GM12878 (cell line): ENCODE measurements around the gene DLG2. TPM values are rescaled to one million over a fixed set of nuclear protein-coding genes. Genes with fewer than 3 reads are reported as not detected.

ENCODE experiments used
- ATAC-seq: fragments of 200-7000 bp; cut with Tn5 transposase; 3 replicates; pipeline ENCODE4 v1.9.1; 2020; ENCODE audit warnings: mild to moderate bottlenecking, moderate library complexity
- BruUV-seq: library from RNA; stranded (reverse); fragments of 400-500 nt; replicated peaks from 2 replicates; lab custom pipeline; 2021; lab: Mats Ljungman, UMichigan
- CTCF ChIA-PET: fragments of 300-600 bp; sonication (Branson Sonifier 250); formaldehyde crosslinking; extraction: SDS; loops from one replicate; lab custom pipeline; 2021; ENCODE audit warnings: inconsistent platforms; lab: Yijun Ruan, JAX
- POLR2A ChIA-PET: fragments of 350-600 bp; formaldehyde crosslinking; extraction: SDS; loops from one replicate; lab custom pipeline; 2021; ENCODE audit warnings: inconsistent platforms; lab: Charles Lee
- RAD21 ChIA-PET: fragments of 300-600 bp; sonication (Branson Sonifier 250); formaldehyde crosslinking; loops from one replicate; lab custom pipeline; 2023; ENCODE audit warnings: antibody characterized with exemption; ENCODE audit not compliant: unreplicated experiment; lab: Charles Lee
- SMC1A ChIA-PET: fragments of 300-600 bp; sonication (Branson Sonifier 250); formaldehyde crosslinking; loops from one replicate; lab custom pipeline; 2023; ENCODE audit not compliant: unreplicated experiment, uncharacterized antibody; lab: Charles Lee
- DNase-seq: peaks from one replicate; pipeline ENCODE4 v3.0.0-alpha.2; 2011; ENCODE audit warnings: low read depth, low spot score
- FAIRE-seq: peaks from 3 replicates; lab custom pipeline; 2011; peaks lifted over from hg19 to GRCh38; lab: Jason Lieb, UNC
- H2AFZ ChIP-seq: 2 replicates; pipeline ENCODE4 v1.6.0; 2011; ENCODE audit warnings: low read depth, low read length, control low read depth; ENCODE audit not compliant: control insufficient read depth
- H3K27ac ChIP-seq: 2 replicates; pipeline ENCODE4 v1.5.1; 2011; ENCODE audit warnings: control low read depth; ENCODE audit not compliant: control insufficient read depth, insufficient read depth
- H3K27me3 ChIP-seq, 2 experiments: replicated peaks in 1 of 2; 2 replicates each; pipeline versions ENCODE4 v1.6.0 to v1.6.1; 2011; ENCODE audit warnings: low read length in 1 of 2; ENCODE audit not compliant: control insufficient read depth in 2 of 2, insufficient read depth in 2 of 2
- H3K36me3 ChIP-seq, 2 experiments: 2 replicates each; pipeline ENCODE4 v1.5.1; 2011; ENCODE audit warnings: low read length in 1 of 2; ENCODE audit not compliant: control insufficient read depth in 2 of 2, insufficient read depth in 2 of 2
- H3K4me1 ChIP-seq: 2 replicates; pipeline ENCODE4 v1.6.1; 2011; ENCODE audit warnings: mild to moderate bottlenecking, low read length, moderate library complexity, mixed read lengths; ENCODE audit not compliant: control insufficient read depth, insufficient read depth
- H3K4me2 ChIP-seq: 2 replicates; pipeline ENCODE4 v1.6.0; 2011; ENCODE audit warnings: control low read depth; ENCODE audit not compliant: control insufficient read depth, insufficient read depth
- H3K4me3 ChIP-seq: fragments of 200-600 bp; sonication (generic); 2 replicates; pipeline ENCODE4 v1.5.1; 2016
- H3K79me2 ChIP-seq: 2 replicates; pipeline ENCODE4 v1.6.0; 2011; ENCODE audit warnings: low read length; ENCODE audit not compliant: control insufficient read depth, insufficient read depth
- H3K9ac ChIP-seq: 2 replicates; pipeline ENCODE4 v1.8.0; 2011; ENCODE audit warnings: low read length, control low read depth, mixed read lengths; ENCODE audit not compliant: control insufficient read depth, insufficient read depth
- H3K9me3 ChIP-seq: replicated peaks from 3 replicates; pipeline ENCODE4 v1.5.1; 2011; ENCODE audit warnings: mild to moderate bottlenecking, low read length; ENCODE audit not compliant: control insufficient read depth, insufficient read depth
- H4K20me1 ChIP-seq: 2 replicates; pipeline ENCODE4 v1.6.0; 2011; ENCODE audit not compliant: control insufficient read depth, insufficient read depth
- HDAC6 ChIP-seq: fragments of 200-600 bp; sonication (generic); IDR thresholded peaks from one replicate; pipeline ENCODE4 v1.8.0; 2017; ENCODE audit warnings: antibody characterized with exemption; ENCODE audit not compliant: unreplicated experiment
- MEF2A ChIP-seq: IDR thresholded peaks from 2 replicates; pipeline ENCODE4 v1.6.1; 2011; ENCODE audit warnings: low read depth, mild to moderate bottlenecking, low read length, moderate library complexity; ENCODE audit not compliant: insufficient read depth
- MYB ChIP-seq: fragments of 150-350 bp; IDR thresholded peaks from 2 replicates; pipeline ENCODE4 v1.6.1; 2014; ENCODE audit warnings: mild to moderate bottlenecking, low read depth, low read length, borderline replicate concordance
- NR2C2 ChIP-seq: IDR thresholded peaks from 2 replicates; pipeline ENCODE4 v1.6.1; 2011; ENCODE audit warnings: borderline replicate concordance, low read depth; ENCODE audit not compliant: control insufficient read depth, insufficient read length
- POU2F2 ChIP-seq: IDR thresholded peaks from 3 replicates; pipeline ENCODE4 v1.6.1; 2011; ENCODE audit warnings: low read depth, mild to moderate bottlenecking, low read length, borderline replicate concordance
- RAD21 ChIP-seq: IDR thresholded peaks from 2 replicates; pipeline ENCODE4 v1.6.1; 2011; ENCODE audit warnings: mild to moderate bottlenecking, low read depth, low read length, moderate library complexity; ENCODE audit not compliant: insufficient read depth
- RAD51 ChIP-seq: fragments of 450-650 bp; IDR thresholded peaks from 2 replicates; pipeline ENCODE4 v1.6.1; 2016; ENCODE audit warnings: moderate library complexity, mild to moderate bottlenecking, inconsistent platforms
- SIN3A ChIP-seq: IDR thresholded peaks from 2 replicates; pipeline ENCODE4 v1.6.1; 2012; ENCODE audit warnings: low read depth, low read length, improper control_type of control experiment
- TBL1XR1 ChIP-seq: IDR thresholded peaks from 2 replicates; pipeline ENCODE4 v1.6.1; 2012; ENCODE audit warnings: low read depth, low read length, improper control_type of control experiment
- WRNIP1 ChIP-seq: IDR thresholded peaks from 2 replicates; pipeline ENCODE4 v1.6.1; 2011; ENCODE audit warnings: low read depth, low read length, improper control_type of control experiment, borderline replicate concordance
- WGBS: methylation state at CpG from one replicate; pipeline ENCODE4 v1.1.6; 2016; ENCODE audit warnings: low lambda C conversion rate; ENCODE audit not compliant: insufficient replicate concordance, insufficient coverage; ENCODE audit errors: missing lambda C conversion rate; 5-methylcytosine and 5-hydroxymethylcytosine counted together
- in situ Hi-C: fragments of 300-500 bp; cut with MboI; formaldehyde crosslinking; loops from 9 replicates; pipeline ENCODE4 v1.14.3; 2018; ENCODE audit warnings: mixed read lengths
- intact Hi-C: fragments of 100-400 bp; cut with micrococcal nuclease; formaldehyde crosslinking; loops from one replicate; pipeline ENCODE4 v1.14.2; 2022; ENCODE audit not compliant: unreplicated experiment
- polyA plus RNA-seq, 11 experiments: library from polyadenylated mRNA; depleted of rRNA in 4 of 11; unstranded in 6 of 11; stranded (reverse) in 5 of 11; fragments of >200 nt; fragmentation: Nextera tagmentation in 4 of 11; fragmentation: Illumina TruSeq in 1 of 11; extraction: Ambion mirVana in 4 of 11; extraction: Trizol in 1 of 11; gene quantifications; 1 replicate in 1 of 11; 2 replicates in 10 of 11; pipeline versions ENCODE4 v1.2.1 to v1.2.3, GENCODE V29; 2011 to 2016; ENCODE audit warnings: inconsistent platforms in 2 of 11, missing spikeins in 2 of 11, low read depth in 1 of 11
- total RNA-seq, 4 experiments: library from RNA; depleted of rRNA in 3 of 4; stranded (reverse); fragments of >200 nt in 3 of 4; fragmentation: Illumina TruSeq in 1 of 4; extraction: Trizol in 1 of 4; gene quantifications; 2 replicates each; pipeline versions ENCODE4 v1.2.1 to v1.2.3, GENCODE V29; 2013 to 2021
- TF ChIP-seq, protein P1 (sequence below): IDR thresholded peaks from 2 replicates; pipeline ENCODE4 v1.6.1; 2011; ENCODE audit warnings: mild to moderate bottlenecking, low read depth, low read length, moderate library complexity; ENCODE audit not compliant: insufficient replicate concordance
- TF ChIP-seq, protein P2 (sequence below): IDR thresholded peaks from 2 replicates; pipeline ENCODE4 v1.6.1; 2012; ENCODE audit warnings: improper control_type of control experiment, low read depth, low read length; ENCODE audit not compliant: insufficient replicate concordance
- TF ChIP-seq, protein P3 (sequence below): fragments of 450-650 bp; IDR thresholded peaks from 2 replicates; pipeline ENCODE4 v1.6.1; 2017; ENCODE audit warnings: antibody characterized with exemption, mild to moderate bottlenecking, moderate library complexity
- TF ChIP-seq, protein P4 (sequence below): fragments of 450-650 bp; IDR thresholded peaks from 2 replicates; pipeline ENCODE4 v1.6.1; 2017; ENCODE audit warnings: borderline replicate concordance

DLG2 gene
- total and polyA plus RNA-seq, 10 of the 15 experiments (the other 5 are each of a cell fraction or from before 2014, with no cell fraction given), result 0.09 to 0.98 (median 0.35) TPM

DNA sequence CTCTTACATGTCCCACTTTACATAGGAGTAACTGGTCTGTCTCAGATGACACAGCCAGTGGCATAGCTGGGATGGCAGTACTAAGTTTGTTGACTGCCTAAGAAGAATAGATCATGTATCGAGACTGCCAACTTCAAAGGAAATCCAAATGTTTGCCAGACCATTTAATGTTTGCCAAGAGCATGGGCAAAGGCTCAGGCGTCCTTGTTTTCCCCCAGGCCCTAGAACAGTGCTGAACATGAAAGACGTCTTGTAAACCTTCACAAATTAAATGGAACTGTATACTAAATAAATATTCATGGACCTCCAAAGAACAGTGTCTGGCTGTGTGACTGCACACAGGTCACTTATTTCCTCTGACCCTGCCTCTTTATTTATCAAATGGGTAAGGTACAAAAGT is 2106.3 kb downstream of the DLG2 start:
- H3K79me2 ChIP-seq, result no peaks in the 10 kb centered on the region
- no peaks in the 10 kb centered on the region for H3K27me3 ChIP-seq
- H3K4me1 ChIP-seq, result no peaks in the 10 kb centered on the region
- ChIA-PET RAD21 (no interaction called here), CTCF (no interaction called here), SMC1A (no interaction called here), POLR2A (no interaction called here)
- DNase-seq, result no peak
- intact Hi-C loops, result loop anchor here (5.0 kb wide), 2 partner anchors 151 to 296 kb away; no protein-coding TSS in a partner anchor
- no peaks in the 10 kb centered on the region for H4K20me1 ChIP-seq
- no peak overlapping the region for H3K4me3 ChIP-seq
- no peak overlapping the region for H3K4me2 ChIP-seq
- FAIRE-seq, result peak; percentile 49
- H3K36me3 ChIP-seq, result no peaks in the 10 kb centered on the region
- 2% methylated on average over 3 of the region's 3 CpGs for WGBS
- ATAC-seq, result no peak
- H3K27ac ChIP-seq, result no peak overlapping the region
- H3K9me3 ChIP-seq, result no peaks in the 10 kb centered on the region; the same call in 2 of the 3 replicates
- no peak overlapping the region for H3K9ac ChIP-seq
- in situ Hi-C loops, result no loop called here
- no TSS peak for BruUV-seq
- H2AFZ ChIP-seq, result no peak overlapping the region
- TF ChIP-seq, protein P1, sequence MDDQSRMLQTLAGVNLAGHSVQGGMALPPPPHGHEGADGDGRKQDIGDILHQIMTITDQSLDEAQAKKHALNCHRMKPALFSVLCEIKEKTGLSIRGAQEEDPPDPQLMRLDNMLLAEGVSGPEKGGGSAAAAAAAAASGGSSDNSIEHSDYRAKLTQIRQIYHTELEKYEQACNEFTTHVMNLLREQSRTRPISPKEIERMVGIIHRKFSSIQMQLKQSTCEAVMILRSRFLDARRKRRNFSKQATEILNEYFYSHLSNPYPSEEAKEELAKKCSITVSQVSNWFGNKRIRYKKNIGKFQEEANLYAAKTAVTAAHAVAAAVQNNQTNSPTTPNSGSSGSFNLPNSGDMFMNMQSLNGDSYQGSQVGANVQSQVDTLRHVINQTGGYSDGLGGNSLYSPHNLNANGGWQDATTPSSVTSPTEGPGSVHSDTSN, result no peak
- TF ChIP-seq SIN3A (no peak), NR2C2 (no peak), MYB (no peak), RAD21 (no peak), WRNIP1 (no peak), TBL1XR1 (no peak), RAD51 (no peak), POU2F2 (no peak), MEF2A (no peak), HDAC6 (no peak)
- TF ChIP-seq, protein P2, sequence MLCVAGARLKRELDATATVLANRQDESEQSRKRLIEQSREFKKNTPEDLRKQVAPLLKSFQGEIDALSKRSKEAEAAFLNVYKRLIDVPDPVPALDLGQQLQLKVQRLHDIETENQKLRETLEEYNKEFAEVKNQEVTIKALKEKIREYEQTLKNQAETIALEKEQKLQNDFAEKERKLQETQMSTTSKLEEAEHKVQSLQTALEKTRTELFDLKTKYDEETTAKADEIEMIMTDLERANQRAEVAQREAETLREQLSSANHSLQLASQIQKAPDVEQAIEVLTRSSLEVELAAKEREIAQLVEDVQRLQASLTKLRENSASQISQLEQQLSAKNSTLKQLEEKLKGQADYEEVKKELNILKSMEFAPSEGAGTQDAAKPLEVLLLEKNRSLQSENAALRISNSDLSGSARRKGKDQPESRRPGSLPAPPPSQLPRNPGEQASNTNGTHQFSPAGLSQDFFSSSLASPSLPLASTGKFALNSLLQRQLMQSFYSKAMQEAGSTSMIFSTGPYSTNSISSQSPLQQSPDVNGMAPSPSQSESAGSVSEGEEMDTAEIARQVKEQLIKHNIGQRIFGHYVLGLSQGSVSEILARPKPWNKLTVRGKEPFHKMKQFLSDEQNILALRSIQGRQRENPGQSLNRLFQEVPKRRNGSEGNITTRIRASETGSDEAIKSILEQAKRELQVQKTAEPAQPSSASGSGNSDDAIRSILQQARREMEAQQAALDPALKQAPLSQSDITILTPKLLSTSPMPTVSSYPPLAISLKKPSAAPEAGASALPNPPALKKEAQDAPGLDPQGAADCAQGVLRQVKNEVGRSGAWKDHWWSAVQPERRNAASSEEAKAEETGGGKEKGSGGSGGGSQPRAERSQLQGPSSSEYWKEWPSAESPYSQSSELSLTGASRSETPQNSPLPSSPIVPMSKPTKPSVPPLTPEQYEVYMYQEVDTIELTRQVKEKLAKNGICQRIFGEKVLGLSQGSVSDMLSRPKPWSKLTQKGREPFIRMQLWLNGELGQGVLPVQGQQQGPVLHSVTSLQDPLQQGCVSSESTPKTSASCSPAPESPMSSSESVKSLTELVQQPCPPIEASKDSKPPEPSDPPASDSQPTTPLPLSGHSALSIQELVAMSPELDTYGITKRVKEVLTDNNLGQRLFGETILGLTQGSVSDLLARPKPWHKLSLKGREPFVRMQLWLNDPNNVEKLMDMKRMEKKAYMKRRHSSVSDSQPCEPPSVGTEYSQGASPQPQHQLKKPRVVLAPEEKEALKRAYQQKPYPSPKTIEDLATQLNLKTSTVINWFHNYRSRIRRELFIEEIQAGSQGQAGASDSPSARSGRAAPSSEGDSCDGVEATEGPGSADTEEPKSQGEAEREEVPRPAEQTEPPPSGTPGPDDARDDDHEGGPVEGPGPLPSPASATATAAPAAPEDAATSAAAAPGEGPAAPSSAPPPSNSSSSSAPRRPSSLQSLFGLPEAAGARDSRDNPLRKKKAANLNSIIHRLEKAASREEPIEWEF, result no peak
- TF ChIP-seq, protein P3, sequence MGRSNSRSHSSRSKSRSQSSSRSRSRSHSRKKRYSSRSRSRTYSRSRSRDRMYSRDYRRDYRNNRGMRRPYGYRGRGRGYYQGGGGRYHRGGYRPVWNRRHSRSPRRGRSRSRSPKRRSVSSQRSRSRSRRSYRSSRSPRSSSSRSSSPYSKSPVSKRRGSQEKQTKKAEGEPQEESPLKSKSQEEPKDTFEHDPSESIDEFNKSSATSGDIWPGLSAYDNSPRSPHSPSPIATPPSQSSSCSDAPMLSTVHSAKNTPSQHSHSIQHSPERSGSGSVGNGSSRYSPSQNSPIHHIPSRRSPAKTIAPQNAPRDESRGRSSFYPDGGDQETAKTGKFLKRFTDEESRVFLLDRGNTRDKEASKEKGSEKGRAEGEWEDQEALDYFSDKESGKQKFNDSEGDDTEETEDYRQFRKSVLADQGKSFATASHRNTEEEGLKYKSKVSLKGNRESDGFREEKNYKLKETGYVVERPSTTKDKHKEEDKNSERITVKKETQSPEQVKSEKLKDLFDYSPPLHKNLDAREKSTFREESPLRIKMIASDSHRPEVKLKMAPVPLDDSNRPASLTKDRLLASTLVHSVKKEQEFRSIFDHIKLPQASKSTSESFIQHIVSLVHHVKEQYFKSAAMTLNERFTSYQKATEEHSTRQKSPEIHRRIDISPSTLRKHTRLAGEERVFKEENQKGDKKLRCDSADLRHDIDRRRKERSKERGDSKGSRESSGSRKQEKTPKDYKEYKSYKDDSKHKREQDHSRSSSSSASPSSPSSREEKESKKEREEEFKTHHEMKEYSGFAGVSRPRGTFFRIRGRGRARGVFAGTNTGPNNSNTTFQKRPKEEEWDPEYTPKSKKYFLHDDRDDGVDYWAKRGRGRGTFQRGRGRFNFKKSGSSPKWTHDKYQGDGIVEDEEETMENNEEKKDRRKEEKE, result no peak
- TF ChIP-seq, protein P4, sequence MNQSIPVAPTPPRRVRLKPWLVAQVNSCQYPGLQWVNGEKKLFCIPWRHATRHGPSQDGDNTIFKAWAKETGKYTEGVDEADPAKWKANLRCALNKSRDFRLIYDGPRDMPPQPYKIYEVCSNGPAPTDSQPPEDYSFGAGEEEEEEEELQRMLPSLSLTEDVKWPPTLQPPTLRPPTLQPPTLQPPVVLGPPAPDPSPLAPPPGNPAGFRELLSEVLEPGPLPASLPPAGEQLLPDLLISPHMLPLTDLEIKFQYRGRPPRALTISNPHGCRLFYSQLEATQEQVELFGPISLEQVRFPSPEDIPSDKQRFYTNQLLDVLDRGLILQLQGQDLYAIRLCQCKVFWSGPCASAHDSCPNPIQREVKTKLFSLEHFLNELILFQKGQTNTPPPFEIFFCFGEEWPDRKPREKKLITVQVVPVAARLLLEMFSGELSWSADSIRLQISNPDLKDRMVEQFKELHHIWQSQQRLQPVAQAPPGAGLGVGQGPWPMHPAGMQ, result no peak
